GM15510 (cell line): ENCODE measurements around the gene LDAH.

Experiments
- POLR2A ChIP-seq: IDR thresholded peaks from 3 replicates; pipeline ENCODE4 v1.6.1; 2011; ENCODE audit warnings: borderline replicate concordance; ENCODE audit not compliant: insufficient read length; ENCODE audit errors: extremely low read depth

LDAH gene

DNA sequence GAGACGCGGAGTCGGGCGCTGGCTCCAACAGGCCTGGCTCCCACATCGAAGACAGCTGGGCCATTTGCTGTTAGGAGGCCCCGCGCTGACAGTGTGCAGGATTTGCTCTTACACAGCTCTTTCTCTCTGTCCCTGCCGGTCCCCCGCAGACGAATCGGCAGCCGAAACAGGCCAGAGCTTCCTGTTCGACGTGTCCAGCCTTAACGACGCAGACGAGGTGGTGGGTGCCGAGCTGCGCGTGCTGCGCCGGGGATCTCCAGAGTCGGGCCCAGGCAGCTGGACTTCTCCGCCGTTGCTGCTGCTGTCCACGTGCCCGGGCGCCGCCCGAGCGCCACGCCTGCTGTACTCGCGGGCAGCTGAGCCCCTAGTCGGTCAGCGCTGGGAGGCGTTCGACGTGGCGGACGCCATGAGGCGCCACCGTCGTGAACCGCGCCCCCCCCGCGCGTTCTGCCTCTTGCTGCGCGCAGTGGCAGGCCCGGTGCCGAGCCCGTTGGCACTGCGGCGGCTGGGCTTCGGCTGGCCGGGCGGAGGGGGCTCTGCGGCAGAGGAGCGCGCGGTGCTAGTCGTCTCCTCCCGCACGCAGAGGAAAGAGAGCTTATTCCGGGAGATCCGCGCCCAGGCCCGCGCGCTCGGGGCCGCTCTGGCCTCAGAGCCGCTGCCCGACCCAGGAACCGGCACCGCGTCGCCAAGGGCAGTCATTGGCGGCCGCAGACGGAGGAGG, 152.4 kb downstream of the LDAH start:
- TF ChIP-seq POLR2A, result no peak

DNA sequence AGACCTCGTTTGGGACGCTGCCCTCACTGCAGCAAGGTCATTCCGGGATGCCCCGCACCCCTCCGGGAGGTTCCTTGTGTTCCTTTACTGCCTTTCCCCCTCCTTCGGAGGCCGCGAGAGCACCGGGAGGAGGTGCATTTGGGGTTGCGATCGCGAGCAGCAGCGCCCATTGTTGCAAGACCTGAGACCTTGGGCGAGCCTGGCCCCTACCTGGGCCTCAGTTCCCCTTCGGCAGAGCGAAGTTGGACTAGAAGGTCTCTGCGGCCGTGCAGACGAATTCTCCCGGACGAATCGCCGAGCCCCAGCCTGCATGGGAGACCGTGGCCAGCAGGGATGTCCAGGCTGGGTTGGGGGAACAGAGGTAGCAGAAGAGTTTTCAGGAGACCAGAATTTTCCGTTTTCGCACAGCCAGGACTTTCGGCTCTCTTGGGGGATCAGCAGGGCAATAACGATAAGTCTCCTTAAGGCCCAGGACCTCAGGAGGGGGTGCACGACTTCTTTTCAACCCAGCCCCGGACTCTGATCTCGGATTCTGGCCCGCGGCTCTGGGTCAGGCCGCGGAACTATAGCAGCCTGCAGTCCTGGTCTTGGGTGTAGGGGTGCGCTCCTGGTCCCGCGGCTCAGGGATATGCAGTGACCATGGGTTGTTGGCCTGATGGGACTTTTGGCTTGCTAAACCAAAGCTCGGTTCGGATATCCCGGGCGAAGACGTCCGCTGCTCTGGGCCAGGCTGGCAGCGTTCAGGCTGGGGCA, 153.2 kb downstream of the LDAH start:
- no peak for TF ChIP-seq POLR2A

DNA sequence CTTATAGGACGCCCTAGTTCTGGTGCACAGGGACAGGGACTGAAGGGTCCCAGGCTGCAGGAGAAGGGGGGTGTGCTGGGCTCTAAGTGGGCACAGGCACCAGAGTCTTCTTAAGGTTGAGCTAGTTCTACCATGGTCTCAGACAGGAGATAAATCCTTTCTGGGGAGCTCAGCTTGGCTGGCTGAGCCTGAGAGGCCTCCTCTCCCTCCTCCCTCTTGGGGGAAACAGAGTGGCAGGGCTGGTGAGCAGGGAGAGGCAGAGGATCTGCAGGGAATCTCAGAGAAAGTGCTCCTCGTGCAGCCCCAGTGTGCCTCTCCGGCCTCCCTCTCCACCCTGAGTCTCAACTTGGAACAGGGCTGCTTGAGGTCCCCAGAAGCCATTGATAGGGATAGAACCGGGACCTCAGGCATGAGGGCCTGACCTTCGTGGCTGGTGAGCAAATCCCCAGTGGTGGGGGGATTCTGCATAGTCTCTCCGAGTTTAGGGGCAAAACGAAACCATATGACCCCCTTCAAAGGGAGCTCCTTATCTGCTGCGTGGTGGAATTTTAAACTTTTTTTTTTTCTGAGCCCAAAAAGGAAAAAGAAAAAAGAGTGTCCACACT, 153.9 kb downstream of the LDAH start:
- TF ChIP-seq POLR2A, result no peak

DNA sequence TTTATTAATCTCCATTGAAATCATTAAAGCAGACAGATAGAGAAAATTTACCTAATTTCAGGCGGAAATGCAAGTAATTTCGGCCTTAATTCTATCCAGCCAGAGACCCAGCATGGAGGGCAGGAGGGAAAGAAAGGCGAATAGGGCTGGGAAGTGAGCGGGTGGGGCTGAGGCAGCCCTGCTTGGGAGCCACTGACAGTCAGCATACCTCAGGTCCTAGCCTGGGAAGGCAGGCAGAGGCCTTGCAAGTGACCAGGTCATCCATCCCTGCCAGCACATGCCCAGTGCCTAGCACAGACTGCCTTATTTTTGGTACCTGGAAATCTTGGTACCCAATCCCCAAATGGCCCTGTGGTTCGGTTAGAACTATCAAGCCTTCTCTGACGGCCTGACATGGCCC, 154.4 kb downstream of the LDAH start:
- TF ChIP-seq POLR2A, result no peak

DNA sequence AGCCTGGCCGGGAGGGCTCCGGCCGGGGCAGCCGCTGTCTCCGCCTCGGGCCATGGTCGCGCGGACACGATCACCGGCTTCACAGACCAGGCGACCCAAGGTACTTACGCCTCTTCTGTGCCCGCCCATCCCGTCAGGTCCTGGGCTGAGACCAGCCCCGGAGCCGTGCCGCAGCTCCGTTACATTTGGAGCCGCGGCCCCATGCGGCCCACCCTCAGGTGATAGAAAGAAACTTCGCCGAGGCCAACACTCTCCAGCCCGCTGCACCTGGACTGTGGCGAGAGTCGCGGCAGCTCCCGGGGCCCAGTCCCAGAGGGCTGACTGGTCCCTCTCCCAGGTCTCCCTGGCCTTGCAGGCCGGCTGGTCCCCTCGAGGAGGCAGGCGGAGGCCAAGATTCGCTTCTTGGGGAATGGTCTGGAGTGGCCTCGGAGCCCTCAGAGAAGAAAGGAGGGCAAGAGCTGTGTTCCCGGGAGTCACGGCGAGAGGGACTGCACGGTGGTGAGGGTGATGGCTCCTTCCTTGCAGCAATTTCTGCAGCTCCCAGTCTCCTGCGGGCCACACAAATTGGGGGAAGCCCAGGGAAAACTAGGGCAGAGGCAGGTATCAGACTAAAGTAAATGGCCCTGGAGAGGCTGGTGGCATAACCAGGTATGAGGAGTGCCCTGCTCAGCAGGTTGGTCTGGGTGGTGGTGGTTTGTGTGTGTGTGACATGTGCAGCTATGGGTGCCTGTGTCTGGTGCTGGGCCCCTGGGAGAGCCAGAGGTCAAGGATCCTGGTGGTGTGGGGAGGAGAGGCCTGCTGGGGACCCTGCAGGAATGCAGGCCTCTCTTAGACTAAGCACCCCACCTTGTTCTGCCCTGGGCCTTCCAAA, 155.1 kb downstream of the LDAH start:
- no peak for TF ChIP-seq POLR2A

DNA sequence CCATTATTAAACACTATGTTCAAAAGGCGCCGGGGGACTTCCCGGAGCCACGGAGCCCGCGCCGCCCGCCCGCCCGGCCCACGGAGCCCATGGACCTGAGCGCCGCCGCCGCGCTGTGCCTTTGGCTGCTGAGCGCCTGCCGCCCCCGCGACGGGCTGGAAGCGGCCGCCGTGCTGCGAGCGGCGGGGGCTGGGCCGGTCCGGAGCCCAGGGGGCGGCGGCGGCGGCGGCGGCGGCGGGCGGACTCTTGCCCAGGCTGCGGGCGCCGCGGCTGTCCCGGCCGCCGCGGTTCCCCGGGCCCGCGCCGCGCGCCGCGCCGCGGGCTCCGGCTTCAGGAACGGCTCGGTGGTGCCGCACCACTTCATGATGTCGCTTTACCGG, 155.8 kb downstream of the LDAH start:
- TF ChIP-seq POLR2A, result no peak

DNA sequence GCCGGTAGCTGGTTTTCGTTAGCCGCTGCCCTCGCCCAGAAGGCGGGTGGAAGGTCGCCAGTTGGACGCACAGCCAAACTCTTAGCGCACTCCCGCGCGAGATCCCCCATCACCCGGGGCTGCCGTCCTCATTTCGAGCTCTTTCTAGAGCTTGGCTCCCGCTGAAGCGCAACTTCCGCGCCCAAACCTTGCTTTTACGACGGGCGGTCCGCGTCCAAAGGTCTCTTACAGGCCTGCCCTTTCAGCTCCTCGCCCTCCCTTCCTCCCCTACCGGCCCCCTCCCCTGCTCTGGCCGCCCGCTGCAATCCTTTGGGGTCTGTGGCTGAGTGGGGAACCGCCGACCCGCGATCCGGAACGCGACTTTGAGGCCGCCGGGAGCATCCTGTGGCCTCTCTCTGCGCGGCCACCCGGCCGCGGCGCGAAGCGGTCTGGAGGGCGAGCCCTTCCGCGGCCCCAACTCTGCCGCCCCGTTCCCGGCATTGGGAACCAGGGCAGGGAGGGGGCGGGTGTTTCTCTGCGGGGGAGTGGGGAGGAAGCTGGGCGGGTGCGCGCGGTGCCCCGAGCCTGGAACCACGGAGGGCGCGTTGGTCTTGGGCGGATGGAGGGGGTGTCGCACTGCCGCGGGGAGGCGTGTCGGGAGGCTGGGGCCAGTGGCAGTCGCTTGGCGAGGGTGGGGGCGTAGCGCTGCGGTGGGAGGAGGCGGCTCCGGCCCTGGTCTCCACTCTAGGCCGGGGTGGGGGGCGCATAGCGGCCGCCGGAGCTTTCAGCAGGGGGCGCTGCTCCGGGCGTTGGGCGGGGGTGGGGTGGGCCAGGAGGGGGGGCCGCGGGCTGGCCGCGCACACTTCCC, 156.4 kb downstream of the LDAH start, which contains the start of gene GDF7:
Gene GDF7 (plus strand): TSS at position 841 of the 847 bp plus-strand sequence. CDS start 96 bp downstream, outside the sequence.
- TF ChIP-seq POLR2A, result no peak

DNA sequence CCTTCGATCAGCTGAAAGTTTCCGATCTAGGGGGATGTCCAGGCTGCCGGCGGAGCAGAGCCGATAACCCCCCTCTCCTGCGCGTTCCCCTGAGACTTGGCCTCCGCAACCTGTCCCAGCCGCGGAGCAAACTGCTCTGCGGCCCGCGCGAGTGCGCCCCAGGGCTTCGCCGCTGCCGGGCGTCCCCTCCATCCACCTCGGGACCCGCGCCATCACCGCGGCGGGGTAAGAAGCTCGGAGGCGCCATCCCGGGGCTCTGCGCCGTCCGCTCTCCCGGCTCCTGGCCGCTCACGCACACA, 156.9 kb downstream of the LDAH start:
- no peak for TF ChIP-seq POLR2A

DNA sequence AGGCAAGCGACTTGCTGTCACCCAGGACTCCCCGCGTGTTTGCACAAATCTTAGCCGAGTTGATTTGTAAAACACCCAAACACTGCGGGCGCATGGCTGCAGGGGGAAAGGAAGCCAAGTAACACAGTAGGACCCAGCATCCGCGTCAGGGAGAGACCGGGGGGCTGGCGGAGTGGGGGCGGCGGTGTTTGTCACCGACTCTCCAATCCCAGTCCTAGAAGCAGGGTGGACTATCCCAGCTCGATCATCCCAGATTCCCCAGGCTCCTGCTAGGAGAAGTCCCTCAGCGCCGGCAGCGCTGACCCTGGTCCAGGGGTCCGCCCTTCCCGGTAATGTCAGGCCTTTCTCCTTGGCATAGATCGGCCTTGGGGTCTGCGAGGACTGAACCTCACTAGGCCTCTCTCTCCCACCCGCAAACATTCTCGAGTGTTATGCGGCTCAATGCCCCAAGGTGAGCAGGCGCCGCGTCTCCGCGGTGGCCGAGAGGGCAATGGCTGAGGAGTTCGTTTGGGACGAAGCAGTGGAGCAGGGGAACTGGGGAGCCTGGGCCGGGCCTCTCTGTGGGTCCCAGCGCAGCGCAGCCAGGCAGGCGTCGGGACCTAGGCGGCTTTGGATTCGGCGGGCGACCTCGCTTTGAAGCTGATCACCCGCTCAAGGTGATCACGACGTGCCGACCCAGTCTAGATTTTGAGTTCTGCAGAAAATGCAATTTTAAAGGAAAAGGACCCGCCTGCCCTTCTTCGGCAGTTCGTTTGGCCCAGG, 157.5 kb downstream of the LDAH start:
- TF ChIP-seq POLR2A, result no peak

DNA sequence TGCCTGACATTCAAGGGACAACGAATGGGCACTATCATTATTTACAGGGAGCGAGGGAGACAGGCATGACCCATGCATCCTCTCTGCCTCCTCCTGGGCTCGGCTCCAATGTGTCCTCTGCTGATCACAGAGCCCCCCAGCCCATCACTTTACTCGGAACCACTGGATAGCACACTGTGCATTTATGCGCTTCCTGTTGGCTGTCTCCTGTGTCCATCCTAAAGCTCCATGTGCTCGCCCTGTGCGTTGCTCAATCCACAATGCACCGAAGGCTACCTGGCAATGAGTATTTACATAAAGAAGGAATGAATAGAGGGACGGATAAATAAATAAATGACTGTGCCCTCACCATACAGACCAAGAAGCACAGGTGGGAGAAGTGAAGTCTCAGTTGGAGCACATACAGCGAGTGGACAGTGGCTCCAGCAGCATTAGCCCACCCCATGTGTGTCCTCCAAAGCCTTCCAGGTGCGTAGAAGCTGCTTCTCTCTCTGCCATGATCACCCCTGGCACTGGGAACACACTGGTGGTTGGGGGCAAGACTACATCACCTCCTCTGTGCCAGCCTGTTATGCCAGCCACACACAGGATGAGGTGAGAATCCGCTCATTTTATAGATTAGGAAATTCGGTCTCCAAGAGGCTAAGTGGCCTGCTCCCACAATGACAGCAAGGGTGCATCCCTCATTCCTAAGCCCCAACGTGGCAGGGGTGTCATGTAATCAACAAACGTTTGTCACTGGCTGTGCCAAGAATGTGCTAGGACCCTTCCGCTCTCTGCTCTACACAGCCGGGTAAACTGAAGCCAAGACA, 158.3 kb downstream of the LDAH start:
- no peak for TF ChIP-seq POLR2A

DNA sequence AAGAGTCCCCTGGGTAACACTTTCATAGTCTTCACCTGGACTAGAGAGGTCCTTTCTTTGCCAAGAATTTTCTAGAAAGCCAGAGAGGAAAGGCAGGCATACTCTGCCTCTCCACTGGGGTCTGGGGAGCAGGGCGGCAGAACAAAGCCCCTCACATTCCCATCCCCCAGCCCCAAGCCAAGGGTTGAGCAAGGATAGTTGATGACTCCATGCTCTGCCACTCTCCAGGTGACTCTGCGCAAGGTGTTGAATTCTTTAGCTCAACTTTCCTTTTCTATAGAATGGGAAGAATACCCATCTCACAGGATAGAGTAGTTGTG, 158.9 kb downstream of the LDAH start:
- TF ChIP-seq POLR2A, result no peak

DNA sequence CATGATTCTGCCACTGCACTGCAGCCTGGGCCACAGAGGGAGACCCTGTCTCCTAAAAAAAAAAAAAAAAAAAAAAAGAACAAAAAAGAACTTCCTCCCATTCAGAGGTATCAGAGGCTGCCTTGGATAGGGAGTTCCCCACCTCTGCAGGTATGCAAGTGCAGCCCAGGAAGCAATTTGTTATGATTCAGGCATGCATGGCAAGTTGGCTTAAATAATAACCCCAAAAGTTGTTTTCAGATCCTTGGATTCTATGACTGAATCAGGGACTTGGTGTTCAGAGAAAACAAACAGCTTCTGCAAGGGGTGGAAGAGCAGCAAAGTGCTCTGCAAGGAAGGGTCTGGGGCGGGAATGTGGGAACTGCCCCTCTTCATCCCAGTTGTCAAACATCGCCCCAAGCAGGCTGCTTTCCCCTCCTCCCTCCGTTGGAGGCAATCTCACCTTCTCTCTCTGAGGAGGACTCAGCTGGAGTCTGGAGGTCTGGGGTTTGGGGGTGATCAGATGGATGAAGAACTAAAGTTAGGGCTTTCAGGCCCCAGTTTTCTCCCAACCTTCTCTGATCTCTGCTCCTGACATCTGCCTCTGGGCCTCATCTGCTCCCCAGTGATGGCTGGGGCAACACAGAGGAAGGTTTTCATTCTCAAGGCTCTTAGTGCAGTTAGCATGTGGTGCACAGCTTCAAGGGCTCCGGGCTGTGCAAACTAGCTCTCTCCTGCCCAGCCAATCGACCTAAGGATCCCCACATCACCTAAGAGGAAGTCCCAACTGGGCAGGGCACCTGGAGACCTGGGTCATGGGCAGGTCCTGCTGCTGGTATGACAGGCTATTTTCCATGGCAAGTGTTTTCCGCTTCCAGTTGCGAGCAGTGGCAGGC, 159.5 kb downstream of the LDAH start:
- no peak for TF ChIP-seq POLR2A
